Measurements from ENCODE around the gene STK38L.

The STK38L gene

DNA sequence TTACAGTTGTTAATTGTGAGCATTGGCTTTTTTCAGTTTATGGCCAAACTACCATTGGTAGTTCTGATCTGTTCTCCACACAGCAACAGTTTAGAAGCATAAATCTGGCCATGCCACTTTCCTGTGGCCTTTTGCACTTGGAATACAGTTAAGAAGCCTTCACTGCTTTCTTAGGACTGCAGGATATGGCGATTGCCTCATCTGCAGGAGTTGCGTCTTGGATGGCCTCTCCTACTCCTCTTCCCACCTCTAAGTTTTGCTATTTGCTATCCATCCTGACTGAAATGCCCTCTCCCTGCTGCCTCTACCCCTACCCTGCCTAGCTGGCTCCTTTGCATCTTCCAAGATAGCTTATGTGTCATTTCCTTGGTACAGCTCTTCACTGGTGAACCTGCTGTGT, 75.8 kb downstream of the STK38L start:
- no peak for DNase-seq (ENCODE audit: low read depth)

- no peak for DNase-seq (ENCODE audit: low read depth)
Observed at GRCh38 chr12:27324530-27324929, 80.4 kb downstream of the STK38L start.

DNA sequence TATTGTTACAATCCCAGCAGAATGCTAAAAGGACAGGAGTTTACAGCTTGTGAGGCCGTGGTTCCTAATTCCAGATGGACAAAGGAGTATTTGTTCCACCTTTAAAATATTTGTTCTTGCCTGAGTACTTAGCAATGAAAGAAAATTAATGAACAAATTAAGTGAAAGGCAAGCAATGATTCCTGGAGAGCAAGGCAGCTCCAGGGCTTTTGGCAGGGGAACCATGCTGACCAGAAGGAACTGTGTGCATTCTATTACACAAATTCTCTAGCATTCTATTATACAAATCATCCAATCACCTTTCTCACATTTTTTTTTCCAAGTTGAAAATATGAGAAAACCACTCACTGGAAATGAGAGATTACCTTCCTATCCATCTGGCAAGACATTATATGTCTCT, 86.8 kb downstream of the STK38L start:
- no peak for DNase-seq (ENCODE audit: low read depth)

GRCh38 chr12:27331291-27331926, 87.3 kb downstream of the STK38L start:
- DNase-seq (ENCODE audit: low read depth), result peak; percentile 88

DNA sequence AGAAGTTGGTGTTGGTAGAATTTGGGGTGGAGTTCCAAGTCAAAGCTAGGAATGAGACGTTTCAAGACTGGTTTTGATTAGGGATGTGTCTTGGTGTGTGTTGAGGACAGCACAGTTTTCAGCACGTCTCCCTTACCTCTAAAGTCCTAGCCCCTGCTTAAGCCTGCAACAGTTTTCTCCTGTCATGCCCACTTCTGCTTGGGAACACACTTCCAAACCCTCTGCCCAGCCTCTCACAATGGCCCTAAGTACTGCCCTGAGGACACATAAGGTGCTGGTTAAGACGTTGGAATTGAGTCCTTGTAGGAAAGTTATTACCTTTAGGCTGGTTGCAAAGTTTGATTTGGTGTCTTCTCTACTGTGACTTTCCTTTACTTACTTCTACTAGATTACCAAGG, 87.8 kb downstream of the STK38L start:
- no peak for DNase-seq (ENCODE audit: low read depth)

GRCh38 chr12:27332407-27332713, 88.3 kb downstream of the STK38L start:
- DNase-seq (ENCODE audit: low read depth), result no peak

DNA sequence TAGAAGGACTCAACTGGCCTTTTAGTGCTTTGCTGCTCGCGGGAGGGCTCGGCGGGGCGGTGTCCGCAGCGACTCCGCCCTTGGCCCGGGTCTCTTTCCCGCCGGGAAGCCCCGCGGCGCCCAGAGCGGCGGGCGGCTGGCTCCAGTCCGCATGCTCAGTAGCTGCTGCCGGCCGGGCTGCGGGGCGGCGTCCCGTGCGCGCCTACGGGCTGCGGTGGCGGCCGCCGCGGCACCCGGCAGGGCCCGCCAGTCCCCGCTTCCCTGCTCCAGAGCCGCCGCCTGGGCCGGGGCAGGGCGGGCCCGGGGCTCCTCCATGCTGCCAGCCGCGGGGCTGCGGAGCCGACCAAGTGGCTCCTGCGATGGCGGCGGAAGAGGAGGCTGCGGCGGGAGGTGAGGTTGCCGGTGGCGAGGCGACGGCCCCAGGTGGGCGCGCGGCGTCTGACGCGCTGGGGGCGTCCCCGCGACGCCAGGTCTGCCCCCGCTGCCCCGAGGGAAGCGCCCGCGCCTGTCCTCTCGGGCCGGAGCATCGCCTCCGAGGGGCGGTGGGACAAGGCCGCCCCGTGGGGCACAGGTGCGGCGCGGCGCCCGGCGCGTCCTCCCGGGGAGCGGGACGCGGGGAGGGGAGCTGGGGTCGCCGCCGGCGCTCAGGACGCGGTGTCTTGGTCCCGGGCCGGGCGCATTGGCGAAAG, 88.8 kb downstream of the STK38L start, which contains the start of gene BMAL2:
Gene BMAL2, plus strand, starts transcription at position 123 of the 689 bp plus-strand sequence. Its CDS starts 237 bp downstream, at position 360.
- DNase-seq (ENCODE audit: low read depth), result no peak

DNA sequence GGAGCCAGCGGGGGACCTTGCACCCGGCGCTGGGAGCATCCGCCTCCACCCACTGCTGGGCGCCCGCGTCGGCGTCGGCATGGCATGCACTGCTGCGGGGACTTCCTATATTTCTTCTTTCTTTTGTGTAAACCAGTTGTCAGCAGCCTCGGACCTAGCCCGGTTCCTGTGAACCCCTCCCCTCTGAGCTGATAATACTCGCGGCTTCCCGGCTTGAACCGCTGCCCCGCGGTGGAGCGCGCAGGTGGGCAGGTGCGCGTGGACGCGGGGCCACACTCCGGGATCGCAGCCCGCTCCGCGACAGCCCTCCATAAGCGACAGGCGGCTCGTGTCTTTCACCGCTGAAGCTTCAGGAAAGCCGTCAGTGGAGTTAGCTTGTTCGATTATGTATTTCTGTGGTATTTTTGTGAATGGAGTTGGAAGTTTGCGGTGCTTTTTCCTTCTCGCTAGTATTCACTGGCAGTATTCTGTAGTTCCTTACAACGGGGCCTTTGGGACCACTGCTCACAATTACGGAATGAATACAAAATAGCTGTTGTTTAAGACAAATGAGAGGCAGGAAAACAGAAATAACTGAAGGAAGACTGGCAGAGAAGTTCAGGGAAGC, 89.4 kb downstream of the STK38L start:
- DNase-seq (ENCODE audit: low read depth), result no peak

DNA sequence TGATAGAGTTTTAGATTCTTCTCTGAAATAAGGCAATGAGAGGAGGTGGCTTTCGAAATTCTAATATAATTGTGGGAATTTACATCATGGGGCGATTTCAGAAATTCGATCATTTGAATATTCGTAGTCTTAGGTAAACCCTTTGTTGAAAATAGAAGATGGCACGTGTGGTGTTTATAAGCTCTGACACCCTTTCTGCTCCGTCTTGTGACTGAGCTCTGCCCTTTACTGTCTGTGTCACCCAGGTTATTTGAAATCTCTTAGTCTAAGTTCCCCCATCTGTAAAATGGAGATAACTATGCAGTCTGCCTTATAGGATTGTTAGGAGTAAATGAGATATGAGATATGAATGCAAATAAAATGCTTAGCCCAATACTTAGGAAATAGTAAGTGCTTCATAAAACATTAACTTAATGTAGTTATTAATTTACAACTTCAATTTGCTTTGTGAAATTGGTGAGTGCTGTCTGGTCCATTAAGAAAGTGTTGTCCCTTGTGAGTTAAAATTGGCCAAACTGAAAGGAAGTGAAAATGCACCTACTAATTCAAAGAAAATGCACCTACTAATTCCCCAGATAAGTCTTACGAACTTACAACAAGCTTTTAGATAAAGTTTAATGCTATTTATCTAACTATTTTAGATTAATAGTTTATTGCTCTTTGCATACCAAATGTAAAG, 90.1 kb downstream of the STK38L start:
- DNase-seq (ENCODE audit: low read depth), result no peak

DNA sequence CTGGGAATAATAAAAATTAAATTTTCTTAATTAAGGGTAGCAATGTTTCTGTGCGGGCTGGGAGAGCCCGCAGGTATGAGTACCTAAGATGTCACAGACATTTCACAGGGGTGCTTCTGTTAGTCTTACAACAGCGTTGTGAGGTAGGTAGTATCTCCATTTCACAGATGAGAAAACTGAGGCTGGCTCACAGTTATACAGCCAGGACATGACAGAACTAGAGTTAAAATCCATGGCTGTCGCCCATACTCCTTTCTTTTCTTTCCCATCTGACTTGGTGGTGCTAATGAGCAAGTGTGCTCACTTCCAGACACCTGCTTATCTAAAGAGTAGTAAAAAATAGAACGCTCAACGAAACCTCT, 90.6 kb downstream of the STK38L start:
- DNase-seq (ENCODE audit: low read depth), result no peak

DNA sequence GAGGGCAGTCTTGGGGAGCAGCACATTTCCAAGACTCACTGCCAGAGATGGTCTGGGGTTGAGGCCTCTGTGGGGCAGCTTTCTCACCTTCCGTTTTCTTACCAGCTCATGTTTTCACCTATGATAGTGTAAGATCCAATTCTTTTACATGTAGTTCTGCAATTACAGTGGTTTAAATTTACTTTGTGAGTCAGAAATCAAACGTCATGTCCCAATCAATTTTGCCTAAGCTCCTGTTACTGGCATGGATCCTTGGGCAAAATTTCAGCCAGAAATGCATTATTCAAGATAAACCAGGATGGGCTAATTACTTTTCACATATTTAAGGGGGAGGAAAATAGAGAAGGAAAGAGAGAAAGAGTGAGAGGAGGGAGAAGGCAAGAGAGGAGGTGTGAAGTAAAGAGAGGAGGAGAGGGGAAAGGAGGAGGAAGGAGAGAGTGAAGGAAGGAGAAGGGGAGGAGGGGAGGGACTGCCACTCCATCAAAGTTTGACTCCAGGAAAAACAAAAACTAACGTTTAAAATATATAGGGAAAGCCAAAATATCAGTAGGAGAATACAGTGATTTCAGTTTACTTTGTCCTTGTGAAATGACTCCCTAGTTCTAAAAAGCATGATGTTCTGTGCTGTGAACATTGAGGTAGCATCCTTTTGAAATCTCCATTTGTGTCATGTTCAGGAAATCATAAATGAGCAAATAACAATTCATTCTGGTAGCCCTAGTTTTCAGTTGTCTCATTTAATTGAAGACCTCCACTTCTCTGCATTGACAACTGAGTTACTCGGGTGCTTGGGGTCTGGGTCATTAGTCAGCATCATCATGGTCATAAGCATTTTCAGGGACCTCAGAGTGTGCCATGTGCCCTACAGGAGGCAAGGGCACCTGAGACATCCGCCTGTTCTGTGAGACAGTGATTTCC, 91.5 kb downstream of the STK38L start:
- DNase-seq (ENCODE audit: low read depth), result no peak

DNA sequence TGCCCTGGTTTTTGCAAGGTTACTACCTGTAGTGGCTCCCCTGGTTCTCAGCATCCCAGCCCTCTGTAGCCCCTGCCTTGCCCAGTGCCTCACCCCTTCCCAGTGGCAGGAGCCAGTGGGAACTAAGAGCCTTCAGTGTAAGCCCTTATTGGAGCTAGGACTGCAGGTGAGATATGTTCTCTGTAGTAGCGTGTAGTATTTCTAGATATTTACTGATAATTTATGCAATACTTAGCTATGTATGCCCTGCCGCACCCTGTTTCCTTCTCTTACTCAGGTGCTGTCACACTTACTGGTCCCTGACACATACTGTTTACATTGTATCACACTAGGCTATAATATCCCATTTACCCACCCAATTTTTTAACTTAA, 92.2 kb downstream of the STK38L start:
- no peak for DNase-seq (ENCODE audit: low read depth)

GRCh38 chr12:27337376-27337775, 93.3 kb downstream of the STK38L start:
- no peak for DNase-seq (ENCODE audit: low read depth)

DNA sequence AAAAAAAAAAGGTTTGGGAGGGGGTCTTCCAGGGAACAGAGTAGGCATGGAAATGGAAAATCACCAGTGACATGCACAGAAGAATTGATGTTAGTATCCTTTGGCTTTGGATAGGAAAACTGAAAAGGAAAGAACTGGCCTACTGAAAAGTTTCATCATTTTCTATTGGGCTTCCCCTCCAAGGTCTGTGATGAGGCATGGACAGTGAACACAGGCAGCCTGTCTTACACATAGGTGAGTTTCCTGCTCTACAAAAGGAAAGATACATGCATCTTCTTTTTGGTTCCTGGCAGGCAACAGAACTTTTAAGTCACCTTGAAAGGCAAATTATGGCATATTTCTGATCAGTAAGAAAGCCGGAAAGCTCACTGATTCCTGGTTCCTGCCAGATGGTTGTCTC, 94.4 kb downstream of the STK38L start:
- no peak for DNase-seq (ENCODE audit: low read depth)

DNA sequence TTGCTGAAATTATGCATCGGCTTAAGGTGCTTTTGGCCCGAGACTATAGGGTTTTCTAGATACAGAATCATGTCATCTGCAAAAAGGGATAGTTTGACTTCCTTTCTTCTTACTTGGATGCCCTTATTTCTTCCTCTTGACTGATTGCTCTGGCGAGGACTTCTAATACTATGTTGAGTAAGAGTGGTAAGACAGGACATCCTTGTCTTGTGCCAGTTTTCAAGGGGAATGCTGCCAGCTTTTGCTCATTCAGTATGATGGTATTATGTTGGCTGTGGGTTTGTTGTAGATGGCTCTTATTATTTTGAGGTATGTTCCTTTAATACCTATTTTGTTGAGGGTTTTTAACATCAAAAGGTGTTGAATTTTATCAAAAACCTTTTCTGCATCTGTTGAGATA, 96.9 kb downstream of the STK38L start:
- no peak for DNase-seq (ENCODE audit: low read depth)

- DNase-seq (ENCODE audit: low read depth), result no peak
Observed at GRCh38 chr12:27342536-27342935, 98.5 kb downstream of the STK38L start.

DNA sequence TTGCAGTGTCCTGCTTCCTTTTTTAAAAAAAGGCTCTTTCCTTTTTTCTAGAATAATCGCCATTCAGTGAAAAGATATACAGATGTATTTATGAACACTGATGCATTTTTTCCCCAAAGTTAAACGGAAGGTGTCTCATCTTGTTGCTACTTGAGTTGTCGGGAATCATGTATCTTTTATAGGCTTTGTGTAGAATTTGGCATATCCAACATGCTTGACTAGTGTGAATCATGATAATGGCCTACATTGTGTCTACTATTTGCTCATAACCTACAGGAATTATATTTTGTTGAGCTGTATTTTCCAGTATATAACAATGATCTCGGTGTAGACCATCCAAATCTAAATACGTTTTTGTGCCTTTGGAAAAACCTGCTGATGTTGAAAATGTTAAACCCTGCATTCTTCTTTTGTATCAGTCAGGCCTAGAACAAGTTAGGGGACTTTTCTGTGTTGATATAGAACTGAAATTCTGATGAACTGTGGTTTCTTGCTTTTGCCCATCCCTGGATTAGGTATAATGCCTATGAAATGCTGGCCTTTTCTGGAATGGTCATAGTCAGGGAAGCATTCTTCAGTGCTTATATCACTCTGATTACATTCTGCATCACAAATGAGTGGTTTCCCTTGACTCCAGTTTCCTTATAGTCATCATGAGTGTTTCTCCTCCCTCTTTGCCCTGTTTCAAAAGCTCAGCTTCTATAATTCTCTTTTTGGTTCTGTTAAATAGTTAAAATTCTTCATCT, 99.3 kb downstream of the STK38L start:
- peak; percentile 89 for DNase-seq (ENCODE audit: low read depth)

- no peak for DNase-seq (ENCODE audit: low read depth)
Observed at GRCh38 chr12:27344246-27344645, 100.2 kb downstream of the STK38L start.

DNA sequence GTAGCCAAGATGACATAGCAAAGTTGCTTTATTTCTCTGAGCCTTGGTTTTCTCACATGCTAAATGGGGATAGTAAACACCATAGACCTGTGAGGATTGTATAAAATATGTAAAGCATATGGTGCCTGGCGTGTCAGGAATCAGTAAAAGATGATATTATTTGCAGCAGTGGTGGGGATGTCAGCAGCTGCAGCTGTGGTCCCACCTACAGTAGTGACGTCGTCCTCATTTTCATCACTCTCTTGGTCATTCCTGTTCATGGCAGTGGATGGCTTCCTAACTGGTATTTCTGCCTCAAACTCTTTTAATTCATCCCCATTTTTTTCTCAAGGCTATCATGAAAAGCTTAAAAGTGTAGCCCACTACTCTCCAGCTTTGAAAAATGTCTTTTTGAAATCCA, 100.7 kb downstream of the STK38L start:
- no peak for DNase-seq (ENCODE audit: low read depth)

GRCh38 chr12:27345376-27345775, 101.3 kb downstream of the STK38L start:
- DNase-seq (ENCODE audit: low read depth), result no peak

DNA sequence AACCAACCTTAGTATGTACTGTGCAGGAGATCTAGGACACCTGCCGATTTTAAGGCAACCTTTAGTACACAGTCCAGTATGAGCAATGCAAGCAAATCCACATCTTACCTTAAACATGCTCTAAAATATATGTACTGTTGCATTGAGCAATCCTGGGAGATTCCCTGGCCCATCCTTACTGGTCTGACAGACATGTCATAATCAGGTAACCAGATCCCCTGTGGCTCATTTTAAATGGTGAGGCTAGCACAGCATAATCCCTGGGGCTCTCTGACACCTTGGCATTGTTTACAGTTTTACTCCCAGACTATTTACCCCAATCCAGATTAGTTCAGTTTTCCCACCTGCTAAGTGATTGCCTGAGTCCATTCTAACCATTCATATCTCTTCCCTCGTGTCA, 103.7 kb downstream of the STK38L start:
- DNase-seq (ENCODE audit: low read depth), result no peak

All from HS-5 (cell line).